NCI-H2227 (cell line): Measurements from ENCODE around the gene BSPRY.
"Not testable (repeated sequence)": the region's sequence is repeated elsewhere in the genome, so short reads cannot be mapped to it uniquely, and the experiment has no call there.

Experiments
- DNase-seq: peaks from one replicate; lab custom pipeline; 2025; ENCODE audit not compliant: unreplicated experiment; lab: John Stamatoyannopoulos, UW

BSPRY gene

DNA sequence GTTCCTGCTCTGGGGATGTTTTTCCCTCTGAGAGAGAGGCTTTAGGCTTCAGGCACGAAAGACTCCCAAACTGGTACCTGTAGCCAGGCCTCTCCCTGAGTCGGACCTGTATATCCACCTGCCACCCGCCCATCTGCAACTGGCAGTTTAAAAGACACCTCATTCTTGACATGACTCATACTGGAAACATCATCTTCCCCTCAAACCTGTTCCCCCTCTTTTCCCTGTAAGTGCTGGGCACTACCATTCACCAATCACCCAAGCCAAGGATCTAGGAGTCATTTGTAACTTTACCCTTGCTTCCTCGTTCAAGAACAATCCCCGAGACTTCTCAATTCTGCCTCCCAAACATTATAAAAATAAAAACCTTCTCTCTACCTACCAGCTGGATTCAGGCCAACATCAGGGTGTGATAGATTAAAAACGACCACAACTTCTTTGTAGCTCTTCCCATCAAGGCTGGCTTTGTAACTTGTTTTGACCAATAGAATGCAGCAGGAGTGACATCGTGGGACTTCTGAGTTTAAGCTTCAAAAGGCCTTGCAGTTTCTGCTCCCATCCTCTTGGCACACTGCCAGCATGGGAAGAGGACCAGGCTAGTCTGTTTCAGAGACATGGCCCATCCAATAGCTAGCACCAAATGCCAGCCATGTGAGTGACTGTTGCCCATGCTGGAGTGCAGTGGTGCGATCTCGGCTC, 7.5 kb upstream of the BSPRY start:
- DNase-seq, result peak; percentile 2

GRCh38 chr9:113343732-113344231, 5.6 kb upstream of the BSPRY start:
- DNase-seq, result peak; percentile 83

DNA sequence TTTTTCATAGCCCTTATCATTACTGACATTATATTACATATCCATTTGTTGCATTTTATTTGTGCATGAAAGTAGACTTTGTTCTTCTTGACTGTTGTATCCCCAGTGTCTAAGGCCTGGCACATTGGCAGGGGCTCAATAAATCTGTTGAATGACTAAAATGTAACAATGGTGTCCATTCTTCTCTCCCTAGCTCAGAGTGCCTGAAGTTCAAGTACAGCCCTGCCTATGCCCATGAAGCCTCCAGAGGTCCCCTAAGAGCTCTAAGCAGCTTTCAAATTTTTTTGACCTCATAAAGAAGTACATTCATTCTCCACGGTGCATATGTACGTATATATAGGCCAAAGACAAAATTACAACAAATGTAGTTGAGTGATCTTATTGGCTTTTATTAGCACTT, 4.2 kb upstream of the BSPRY start:
- DNase-seq, result no peak

GRCh38 chr9:113345671-113346070, 3.7 kb upstream of the BSPRY start:
- no peak for DNase-seq

DNA sequence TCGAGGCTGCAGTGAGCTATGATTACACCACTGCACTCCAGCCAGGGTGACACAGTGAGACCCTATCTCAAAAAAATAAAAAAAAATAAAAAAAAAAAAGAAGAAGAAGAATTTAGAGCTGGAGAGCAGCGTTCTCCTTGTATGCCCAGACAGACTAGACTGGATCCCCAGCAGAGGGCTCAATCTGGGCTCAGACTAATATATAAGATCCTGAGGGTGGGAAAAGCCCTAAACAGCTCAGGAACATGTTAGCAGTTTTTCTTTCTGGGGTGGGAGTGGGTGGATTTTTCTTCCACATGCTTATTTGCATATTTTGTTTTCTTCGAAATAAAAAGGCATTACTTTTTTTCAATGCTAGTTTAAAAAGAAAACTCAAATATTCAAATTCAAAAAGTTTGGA, 904 bp upstream of the BSPRY start:
- DNase-seq, result no peak

GRCh38 chr9:113349066-113349444, 286 bp upstream of the BSPRY start:
- no peak for DNase-seq

- DNase-seq, result no peak
Measured at GRCh38 chr9:113350107-113350661, 843 bp downstream of the BSPRY start.

DNA sequence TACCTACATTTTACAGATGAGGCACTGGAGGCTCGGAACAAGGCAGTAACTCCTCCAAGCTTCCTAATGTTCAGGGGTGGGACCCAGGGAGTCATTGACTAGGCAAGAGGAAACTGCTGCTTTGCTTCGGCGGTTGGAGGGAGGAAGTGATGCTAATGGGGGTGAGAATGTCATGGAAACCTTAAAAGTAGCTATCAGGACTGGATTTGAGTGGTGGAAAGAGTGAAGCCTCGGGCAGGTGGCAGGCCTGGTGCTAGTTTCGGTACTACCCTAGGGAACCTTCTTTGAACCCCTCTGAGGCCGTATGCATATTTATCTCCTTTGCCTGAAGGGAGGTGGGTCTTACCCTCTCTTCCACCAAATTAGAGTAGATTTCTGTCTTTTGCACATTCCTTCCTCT, 1.6 kb downstream of the BSPRY start:
- no peak for DNase-seq

DNA sequence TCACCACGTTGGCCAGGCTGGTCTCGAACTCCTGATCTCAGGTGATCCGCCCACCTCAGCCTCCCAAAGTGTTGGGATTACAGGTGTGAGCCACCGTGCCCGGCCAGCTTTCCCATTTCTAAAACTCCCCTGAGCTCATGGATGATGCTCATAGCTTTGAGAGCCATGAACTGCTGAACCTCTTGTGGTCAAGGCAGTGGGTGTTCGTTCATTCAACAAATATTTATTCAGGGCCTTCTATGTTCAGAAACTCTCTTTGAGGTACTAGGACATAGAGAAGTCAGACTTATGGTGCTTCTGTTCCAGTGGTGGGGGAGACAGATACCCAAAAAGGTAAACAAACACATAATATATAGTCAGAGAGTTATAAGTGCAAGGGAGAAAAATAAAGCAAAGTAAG, 2.7 kb downstream of the BSPRY start:
- no peak for DNase-seq

- DNase-seq, result no peak
Measured at GRCh38 chr9:113352411-113352810, 3.1 kb downstream of the BSPRY start.

GRCh38 chr9:113355040-113355596, 5.8 kb downstream of the BSPRY start:
- DNase-seq, result no peak

DNA sequence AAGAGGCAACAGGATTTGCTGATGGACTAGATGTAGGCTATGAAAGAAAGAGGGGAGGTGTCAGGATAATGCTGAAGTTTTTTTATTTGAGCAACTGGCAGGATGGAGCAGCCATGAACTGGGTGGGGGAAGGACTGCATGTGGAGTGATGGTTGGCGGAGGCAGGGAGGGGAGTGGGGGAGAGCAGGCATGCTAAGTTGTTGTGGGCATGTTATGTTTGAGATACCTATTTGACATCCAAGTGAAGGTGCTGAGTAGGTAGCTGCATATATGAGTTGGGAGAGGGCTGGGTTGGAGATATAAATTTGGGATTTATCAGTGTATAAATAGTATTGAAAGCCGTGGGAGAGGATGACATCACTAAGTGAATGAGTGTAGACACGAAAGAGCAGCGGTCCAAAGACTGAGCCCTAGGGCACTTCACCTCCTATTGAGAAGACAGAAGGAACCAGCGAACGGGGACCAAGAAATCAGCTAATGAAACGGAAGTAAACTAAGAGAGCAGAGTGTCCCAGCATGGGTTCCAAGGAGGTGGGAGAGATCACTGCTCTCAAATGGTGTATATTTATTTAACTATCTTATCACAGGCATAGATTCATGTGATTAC, 7.4 kb downstream of the BSPRY start:
- no peak for DNase-seq

GRCh38 chr9:113359385-113359784, 10.0 kb downstream of the BSPRY start:
- DNase-seq, result no peak

DNA sequence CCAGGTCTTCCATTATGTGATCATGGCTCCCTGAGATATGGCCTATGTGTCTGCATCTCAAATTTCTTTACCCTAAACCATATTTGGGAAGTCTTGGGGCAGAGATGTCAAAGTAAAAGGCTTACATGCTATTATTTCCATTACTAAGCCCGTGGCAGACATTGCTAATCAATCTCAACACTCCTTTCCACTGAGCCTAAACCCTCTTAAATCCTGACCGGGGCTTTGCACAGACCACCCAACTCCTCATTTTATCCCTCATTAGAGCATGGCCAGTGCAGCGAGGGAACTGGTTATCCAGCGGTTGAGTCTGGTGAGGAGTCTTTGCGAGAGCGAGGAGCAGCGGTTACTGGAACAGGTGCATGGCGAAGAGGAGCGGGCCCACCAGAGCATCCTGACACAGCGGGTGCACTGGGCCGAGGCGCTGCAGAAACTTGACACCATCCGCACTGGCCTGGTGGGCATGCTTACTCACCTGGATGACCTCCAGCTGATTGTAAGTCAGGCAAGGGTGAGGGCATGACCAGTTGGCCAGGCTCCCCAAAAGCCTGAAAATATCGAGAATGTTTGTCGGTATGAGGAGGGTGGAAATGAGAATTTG, 11.0 kb downstream of the BSPRY start:
- no peak for DNase-seq

DNA sequence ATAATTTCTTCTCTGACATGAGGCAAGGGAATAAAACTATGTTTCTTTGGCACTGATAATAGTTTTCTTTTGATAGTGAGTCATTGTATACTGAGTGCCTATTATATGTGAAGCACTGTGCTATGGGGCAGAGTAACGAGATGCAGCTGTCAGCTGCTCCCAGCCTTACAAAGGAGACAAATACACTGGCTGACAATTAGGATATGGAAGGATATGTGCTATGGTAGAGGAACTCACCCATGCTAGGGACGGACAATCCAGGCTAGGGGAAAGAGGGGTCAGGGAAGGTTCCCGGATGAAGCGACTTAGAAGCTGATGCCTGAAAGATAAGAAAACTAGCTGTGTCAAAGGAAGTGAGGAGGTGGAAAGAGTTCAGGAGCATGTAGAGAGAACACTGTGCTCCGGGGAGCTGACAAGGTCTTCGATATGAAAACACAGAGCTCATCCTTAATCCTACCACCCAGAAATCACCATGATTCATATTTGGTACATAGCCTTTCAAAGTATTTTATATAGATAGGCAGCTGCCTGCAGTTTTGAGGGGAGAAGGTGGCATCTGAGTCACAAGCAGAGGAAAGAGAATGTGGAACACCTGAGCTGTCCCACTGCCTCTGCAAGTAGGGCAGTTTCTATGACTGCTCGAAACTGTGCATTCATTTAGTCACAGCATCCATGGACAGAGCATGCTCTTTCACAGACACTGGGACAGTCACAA, 12.1 kb downstream of the BSPRY start:
- no peak for DNase-seq

DNA sequence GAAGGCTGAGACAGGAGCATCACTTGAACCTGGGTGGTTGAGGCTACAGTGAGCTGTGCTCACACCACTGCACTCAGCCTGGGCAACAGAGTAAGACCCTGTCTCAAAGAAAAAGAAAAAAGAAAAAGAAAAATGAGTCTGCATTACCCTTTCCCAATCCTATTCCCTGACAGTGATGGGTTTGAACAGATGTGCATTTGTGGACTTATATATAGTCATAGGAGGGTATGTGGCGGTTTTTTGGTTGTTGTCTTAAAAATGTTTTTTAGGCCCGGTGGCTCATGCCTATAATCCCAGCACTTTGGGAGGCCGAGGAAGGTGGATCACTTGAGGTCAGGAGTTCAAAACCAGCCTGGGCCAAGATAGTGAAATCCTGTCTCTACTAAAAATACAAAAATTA, 14.0 kb downstream of the BSPRY start:
- no peak for DNase-seq

GRCh38 chr9:113364951-113365350, 15.6 kb downstream of the BSPRY start:
- DNase-seq, result no peak

GRCh38 chr9:113365652-113366051, 16.3 kb downstream of the BSPRY start:
- not testable (repeated sequence) for DNase-seq

DNA sequence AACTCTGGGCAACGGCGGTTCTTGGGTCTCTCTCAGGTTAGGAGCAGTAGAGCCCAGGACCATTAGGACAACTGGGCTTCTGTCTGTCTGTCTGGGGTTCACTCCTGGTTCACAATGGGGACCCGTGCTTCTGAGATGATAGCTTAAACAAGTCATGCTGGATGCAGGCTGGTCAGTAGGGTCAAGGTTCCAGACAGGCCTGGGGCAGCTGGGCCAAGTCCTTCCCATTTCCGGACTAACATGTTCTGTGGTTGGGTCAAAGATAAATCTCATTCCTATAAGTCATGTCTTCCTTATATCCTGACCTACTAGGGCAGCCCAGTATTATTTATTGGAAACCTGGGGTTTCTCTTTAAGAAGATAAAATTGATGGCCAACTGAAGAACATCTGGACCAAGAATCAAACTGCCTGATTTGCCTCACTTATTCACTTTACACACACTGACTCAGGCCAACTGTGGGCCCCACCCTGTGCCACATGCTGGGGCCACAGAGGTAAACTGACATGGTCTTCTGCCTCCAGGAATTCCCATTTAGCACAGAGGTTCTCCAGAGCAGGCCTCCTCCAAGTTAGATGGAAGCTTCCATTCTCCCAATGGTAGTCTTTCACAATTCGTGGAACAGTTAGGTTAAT, 19.1 kb downstream of the BSPRY start:
- DNase-seq, result no peak

- no peak for DNase-seq
Measured at GRCh38 chr9:113368982-113369854, 19.9 kb downstream of the BSPRY start.
